ENCODE results near the gene BACE1. TPM values are rescaled to one million over a fixed set of nuclear protein-coding genes. Genes with fewer than 3 reads are reported as not detected.

Gene BACE1
- total RNA-seq, 1 experiment from 2014 or later, result 10.2 TPM

DNA sequence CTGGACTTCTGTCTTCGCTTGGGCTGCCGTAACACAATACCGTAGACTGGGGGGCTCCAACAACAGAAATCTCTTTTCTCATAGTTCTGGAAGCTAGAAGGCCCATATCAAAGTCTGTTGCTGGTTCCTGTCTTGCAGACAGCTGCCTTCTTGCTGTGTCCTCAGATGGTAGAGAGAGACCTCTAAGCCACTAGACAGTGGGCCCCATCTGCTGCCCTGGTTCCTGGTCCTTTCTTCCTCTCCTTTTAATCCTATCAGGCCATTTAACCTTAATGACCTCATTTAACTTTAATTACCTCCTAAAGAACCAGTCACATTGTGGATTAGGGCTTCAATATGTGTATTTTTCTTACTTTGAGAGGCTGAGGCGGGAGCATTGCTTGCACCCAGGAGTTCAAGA lies 21.0 kb upstream of the BACE1 start:
- no peak overlapping the region for H3K4me2 ChIP-seq (ENCODE audit: insufficient read depth, insufficient read length, low read length)
- no peak overlapping the region for H2BK120ac ChIP-seq (ENCODE audit: low read depth, low read length, poor library complexity, severe bottlenecking)
- H3K56ac ChIP-seq (ENCODE audit: insufficient read length, low read depth, low read length), result no peak overlapping the region
- H2BK20ac ChIP-seq (ENCODE audit: low read depth, low read length, poor library complexity, severe bottlenecking), result no peak overlapping the region
- H3K27me3 Mint-ChIP-seq (ENCODE audit: low read depth), result no peaks in the 10 kb centered on the region
- H3K4me1 Mint-ChIP-seq, result no peaks in the 10 kb centered on the region
- H3K4ac ChIP-seq (ENCODE audit: low read depth, low read length), result no peak overlapping the region
- H2BK5ac ChIP-seq (ENCODE audit: insufficient read length, low read length), result no peak overlapping the region
- H3K9me3 Mint-ChIP-seq, result no peaks in the 10 kb centered on the region
- H3K27ac Mint-ChIP-seq, result no peak overlapping the region
- DNase-seq, result no peak
- H3K79me1 ChIP-seq (ENCODE audit: insufficient read depth, low read depth, low read length, poor library complexity, severe bottlenecking), result no peaks in the 10 kb centered on the region
- H3K27ac ChIP-seq (ENCODE audit: insufficient read length, low read depth, low read length), result no peak overlapping the region
- H3K4me3 Mint-ChIP-seq, result no peak overlapping the region; a peak in 1 of 5 replicates
- H3T11ph ChIP-seq (ENCODE audit: low read length), result no peak overlapping the region
- no peak overlapping the region for H4K5ac ChIP-seq (ENCODE audit: insufficient read length, low read depth, low read length)
- H2AK5ac ChIP-seq (ENCODE audit: insufficient read length, low read length), result no peak overlapping the region
- no peaks in the 10 kb centered on the region for H3K27me3 ChIP-seq (ENCODE audit: insufficient read depth, low read length)
- no peaks in the 10 kb centered on the region for H3K9me3 ChIP-seq (ENCODE audit: control insufficient read depth, low read depth, low read length)
- no peak overlapping the region for H4K8ac ChIP-seq (replicated peaks; ENCODE audit: insufficient read length, low read depth, low read length)
- H4K20me1 ChIP-seq (ENCODE audit: control insufficient read depth, insufficient read depth, insufficient read length), result no peaks in the 10 kb centered on the region
- no peak overlapping the region for H4K91ac ChIP-seq (ENCODE audit: insufficient read length, low read depth, low read length)
- no peak overlapping the region for H2BK15ac ChIP-seq (ENCODE audit: low read depth, low read length)
- H3K9ac ChIP-seq (ENCODE audit: extremely low read depth, insufficient read length, low read length), result no peak overlapping the region
- H3K23me2 ChIP-seq (ENCODE audit: insufficient read length, low read depth, low read length, poor library complexity, severe bottlenecking), result no peaks in the 10 kb centered on the region
- H2AFZ ChIP-seq (ENCODE audit: low read length), result no peak overlapping the region
- TF ChIP-seq, protein P1, sequence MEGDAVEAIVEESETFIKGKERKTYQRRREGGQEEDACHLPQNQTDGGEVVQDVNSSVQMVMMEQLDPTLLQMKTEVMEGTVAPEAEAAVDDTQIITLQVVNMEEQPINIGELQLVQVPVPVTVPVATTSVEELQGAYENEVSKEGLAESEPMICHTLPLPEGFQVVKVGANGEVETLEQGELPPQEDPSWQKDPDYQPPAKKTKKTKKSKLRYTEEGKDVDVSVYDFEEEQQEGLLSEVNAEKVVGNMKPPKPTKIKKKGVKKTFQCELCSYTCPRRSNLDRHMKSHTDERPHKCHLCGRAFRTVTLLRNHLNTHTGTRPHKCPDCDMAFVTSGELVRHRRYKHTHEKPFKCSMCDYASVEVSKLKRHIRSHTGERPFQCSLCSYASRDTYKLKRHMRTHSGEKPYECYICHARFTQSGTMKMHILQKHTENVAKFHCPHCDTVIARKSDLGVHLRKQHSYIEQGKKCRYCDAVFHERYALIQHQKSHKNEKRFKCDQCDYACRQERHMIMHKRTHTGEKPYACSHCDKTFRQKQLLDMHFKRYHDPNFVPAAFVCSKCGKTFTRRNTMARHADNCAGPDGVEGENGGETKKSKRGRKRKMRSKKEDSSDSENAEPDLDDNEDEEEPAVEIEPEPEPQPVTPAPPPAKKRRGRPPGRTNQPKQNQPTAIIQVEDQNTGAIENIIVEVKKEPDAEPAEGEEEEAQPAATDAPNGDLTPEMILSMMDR (conservative IDR thresholded peaks at IDR 0.05), result no peak
- no peak overlapping the region for H3K23ac ChIP-seq (ENCODE audit: insufficient read length, low read depth, low read length)
- peaks cover 0 to 23% (median 11%) of the 10 kb centered on the region in 3 experiments; a peak in 5 of 7 replicates for H3K36me3 Mint-ChIP-seq (ENCODE audit: insufficient read depth in 1 of 3, low read depth in 3 of 3)
- WGBS (ENCODE audit: extremely low coverage, insufficient read length, low lambda C conversion rate), result no CpG with 5 or more reads among the region's 4 CpGs
- no peaks in the 10 kb centered on the region for H3K79me2 ChIP-seq (ENCODE audit: insufficient read depth, low read length)
- no peak overlapping the region for H3K14ac ChIP-seq (ENCODE audit: insufficient read depth, low read length)
- no peak overlapping the region for H2BK12ac ChIP-seq (ENCODE audit: insufficient read length, low read depth, low read length)
- no peak overlapping the region for H3K18ac ChIP-seq (ENCODE audit: insufficient read length, low read depth, low read length)
- H3K4me1 ChIP-seq (ENCODE audit: insufficient read depth, low read length), result no peaks in the 10 kb centered on the region
